Right lobe of liver (tissue), 4 donors: ENCODE measurements around the gene LYL1.

Experiments used
- POLR2A ChIP-seq: fragments of 450-650 bp; IDR thresholded peaks from one replicate; pipeline ENCODE4 v1.6.1; 2017; ENCODE audit warnings: antibody characterized with exemption, mild to moderate bottlenecking
- TF ChIP-seq, protein P1 (sequence below), 4 donors: fragments of 200-600 bp in 3 of 4; fragments of 450-650 bp in 1 of 4; IDR thresholded peaks; one replicate each; pipeline versions ENCODE4 v1.5.1 to v1.8.0; 2016 to 2022; ENCODE audit warnings: antibody characterized with exemption in 4 of 4, mild to moderate bottlenecking in 2 of 4
- donor health status: DM: no; HTN: no; CAD: no.
- donor health status: DM: no; HTN: no; CAD: no.
- donor health status: DM: no; HTN: yes; CAD: no.

DNA sequence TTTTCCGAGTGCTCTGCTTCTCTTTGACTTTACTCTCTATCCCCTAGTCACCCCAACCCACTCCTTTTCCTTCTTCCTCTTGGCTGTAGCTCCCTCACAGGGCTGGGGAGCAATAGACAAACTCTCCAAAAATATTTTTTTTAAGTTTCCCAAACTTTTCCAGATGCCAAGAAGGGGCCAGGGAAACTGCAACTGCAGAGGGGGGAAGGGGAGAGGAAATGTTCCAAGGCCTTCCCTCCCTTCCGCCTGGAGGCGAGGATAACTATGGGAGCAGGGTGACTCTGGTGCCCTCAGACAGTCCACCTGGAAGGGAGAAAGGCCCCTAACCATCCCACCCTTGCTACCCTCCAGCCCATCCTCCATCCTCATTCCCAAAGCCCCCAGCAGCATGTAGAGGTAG is 49.4 kb downstream of the LYL1 start:
- TF ChIP-seq, protein P1, sequence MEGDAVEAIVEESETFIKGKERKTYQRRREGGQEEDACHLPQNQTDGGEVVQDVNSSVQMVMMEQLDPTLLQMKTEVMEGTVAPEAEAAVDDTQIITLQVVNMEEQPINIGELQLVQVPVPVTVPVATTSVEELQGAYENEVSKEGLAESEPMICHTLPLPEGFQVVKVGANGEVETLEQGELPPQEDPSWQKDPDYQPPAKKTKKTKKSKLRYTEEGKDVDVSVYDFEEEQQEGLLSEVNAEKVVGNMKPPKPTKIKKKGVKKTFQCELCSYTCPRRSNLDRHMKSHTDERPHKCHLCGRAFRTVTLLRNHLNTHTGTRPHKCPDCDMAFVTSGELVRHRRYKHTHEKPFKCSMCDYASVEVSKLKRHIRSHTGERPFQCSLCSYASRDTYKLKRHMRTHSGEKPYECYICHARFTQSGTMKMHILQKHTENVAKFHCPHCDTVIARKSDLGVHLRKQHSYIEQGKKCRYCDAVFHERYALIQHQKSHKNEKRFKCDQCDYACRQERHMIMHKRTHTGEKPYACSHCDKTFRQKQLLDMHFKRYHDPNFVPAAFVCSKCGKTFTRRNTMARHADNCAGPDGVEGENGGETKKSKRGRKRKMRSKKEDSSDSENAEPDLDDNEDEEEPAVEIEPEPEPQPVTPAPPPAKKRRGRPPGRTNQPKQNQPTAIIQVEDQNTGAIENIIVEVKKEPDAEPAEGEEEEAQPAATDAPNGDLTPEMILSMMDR (IDR thresholded peaks at IDR 0.05), result no peak
- TF ChIP-seq POLR2A, result no peak
